ENCODE data around the gene NAT14.
"Not testable (repeated sequence)": the region's sequence is repeated elsewhere in the genome, so short reads cannot be mapped to it uniquely, and the experiment has no call there.

Gene NAT14

DNA sequence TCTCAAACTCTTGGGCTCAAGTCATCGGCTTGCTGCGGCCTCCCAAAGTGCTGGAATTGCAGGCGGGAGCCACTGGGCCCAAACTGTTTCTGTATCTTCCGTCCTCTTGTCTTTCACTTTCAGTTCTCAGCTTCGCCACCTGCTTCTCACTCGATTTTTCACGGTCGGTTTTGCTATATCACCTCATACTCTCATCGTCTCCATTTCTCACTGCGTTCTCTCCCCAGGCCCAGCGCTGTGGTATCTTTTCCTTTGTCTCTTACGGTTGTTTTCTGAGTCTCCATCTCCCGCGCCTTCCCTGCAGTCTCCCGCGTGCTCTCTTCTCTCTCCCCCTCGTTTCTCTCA lies 18.1 kb downstream of the NAT14 start:
- no peak for DNase-seq (ENCODE audit: low spot score)

- peak; percentile 99 for DNase-seq (ENCODE audit: low spot score)
Observed at GRCh38 chr19:55503502-55504251, 18.7 kb downstream of the NAT14 start.

DNA sequence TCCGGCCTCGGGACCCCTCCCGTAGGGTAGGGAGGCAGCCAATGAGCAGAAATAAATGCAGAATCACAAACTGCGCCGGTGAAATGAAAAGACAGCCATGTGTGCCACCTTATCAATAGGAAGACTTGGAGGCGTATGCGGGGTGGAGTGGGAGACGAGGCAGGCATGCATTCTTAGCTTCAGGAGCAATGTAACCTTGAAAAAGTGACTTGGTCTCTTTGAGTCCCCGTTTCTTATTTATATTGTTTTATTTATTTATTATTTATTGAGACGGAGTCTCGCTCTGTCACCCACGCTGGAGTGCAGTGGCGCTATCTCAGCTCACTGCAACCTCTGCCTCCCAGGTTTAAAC lies 19.2 kb downstream of the NAT14 start:
- no peak for DNase-seq (ENCODE audit: low spot score)

- DNase-seq (ENCODE audit: low spot score) = no peak
Observed at GRCh38 chr19:55504981-55505380, 20.0 kb downstream of the NAT14 start.

DNA sequence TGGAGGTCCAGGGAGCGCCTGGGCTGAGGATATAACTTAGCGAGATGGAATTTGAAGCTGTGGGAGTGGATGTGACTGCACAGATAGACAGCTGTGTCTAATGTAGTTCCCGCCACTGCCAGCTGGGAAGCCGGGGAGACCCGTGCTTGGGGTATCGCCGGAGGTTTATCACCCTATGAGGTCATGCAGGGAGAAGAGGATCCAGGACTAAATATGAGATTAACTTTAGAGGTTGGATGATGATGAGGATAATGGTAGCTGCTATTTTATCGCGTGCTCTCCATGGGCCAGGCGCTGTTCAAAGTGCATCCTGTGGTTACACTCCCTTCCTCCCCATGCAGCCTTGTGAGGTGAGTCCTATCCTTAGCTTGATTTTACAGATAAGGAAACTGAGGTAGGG lies 23.1 kb downstream of the NAT14 start:
- no peak for DNase-seq (ENCODE audit: low spot score)

DNA sequence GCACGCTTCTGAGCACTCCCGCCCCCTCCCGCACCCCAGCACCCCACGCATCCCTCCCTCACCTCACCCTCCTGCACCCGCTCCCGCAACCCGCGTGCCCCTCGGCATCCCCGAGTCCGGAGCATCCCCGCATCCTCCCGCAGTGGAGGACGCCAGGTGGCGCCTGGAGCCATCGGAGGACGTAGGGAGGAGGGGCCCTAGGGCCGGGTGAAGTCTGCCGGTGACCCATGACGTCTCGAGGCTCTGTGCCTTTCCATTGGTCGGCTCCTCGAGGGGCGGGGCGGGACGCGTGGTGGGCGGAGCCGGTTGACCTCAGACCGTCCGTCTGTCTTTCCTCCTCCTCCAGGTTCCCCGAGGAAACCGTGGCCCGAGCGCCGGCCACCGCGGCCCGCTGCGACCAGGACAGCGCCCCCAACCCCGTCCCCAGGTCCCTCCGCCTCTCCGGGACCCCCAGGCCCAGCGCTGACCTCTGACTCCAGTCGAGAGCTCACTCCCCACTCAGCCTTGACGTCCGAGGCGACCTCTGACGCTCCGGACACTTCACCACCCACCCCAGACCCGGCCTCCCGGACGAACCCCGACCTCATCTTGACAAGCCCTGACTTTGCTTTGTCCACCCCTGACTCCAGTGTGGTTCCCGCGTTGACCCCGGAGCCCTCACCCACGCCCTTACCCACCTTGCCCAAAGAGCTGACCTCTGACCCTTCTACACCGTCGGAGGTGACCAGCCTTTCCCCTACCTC lies 32.1 kb downstream of the NAT14 start:
- peak; percentile 100 for DNase-seq (ENCODE audit: low spot score)

GRCh38 chr19:55519451-55520311 lies 34.7 kb downstream of the NAT14 start:
- DNase-seq (ENCODE audit: low spot score) = peak; percentile 80

- DNase-seq (ENCODE audit: low spot score) = no peak
Observed at GRCh38 chr19:55520691-55521292, 35.8 kb downstream of the NAT14 start.

DNA sequence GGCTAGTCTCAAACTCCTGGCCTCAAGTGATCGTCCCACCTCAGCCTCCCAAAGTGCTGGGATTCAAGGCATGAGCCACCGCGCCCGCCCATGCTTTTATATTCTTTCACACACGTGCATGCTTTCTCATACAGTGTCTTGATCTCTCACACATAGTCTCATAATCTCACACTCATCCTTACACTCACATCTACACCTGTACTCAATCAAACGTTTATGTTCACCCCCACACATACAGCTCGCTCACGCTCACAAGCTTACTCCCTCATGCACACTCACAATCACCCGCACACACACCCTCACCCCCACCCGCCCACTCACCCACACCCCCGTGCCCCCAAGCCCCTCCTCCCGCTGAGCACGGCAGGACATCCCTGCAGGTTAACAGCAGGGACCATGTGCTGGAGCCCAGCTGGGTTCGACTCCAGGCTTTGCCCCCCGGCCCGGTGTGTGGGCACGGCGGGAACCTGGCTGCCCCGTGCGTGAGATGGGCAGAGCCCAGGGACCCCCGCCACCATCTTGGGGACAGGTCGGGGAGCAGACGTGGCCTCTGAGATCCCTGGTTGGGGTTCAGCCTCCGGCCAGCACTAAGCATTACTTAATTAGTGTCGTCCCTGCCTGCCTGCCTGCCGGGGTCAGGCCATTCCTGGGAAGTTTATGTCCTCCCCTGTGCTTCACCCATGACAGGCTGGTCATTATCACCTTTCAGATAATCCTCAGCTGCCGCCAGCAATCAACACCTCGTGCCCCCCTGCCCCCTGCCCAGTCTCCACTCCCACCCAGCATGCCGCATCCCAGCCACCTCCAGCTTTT lies 40.5 kb downstream of the NAT14 start:
- no peak for DNase-seq (ENCODE audit: low spot score)

DNA sequence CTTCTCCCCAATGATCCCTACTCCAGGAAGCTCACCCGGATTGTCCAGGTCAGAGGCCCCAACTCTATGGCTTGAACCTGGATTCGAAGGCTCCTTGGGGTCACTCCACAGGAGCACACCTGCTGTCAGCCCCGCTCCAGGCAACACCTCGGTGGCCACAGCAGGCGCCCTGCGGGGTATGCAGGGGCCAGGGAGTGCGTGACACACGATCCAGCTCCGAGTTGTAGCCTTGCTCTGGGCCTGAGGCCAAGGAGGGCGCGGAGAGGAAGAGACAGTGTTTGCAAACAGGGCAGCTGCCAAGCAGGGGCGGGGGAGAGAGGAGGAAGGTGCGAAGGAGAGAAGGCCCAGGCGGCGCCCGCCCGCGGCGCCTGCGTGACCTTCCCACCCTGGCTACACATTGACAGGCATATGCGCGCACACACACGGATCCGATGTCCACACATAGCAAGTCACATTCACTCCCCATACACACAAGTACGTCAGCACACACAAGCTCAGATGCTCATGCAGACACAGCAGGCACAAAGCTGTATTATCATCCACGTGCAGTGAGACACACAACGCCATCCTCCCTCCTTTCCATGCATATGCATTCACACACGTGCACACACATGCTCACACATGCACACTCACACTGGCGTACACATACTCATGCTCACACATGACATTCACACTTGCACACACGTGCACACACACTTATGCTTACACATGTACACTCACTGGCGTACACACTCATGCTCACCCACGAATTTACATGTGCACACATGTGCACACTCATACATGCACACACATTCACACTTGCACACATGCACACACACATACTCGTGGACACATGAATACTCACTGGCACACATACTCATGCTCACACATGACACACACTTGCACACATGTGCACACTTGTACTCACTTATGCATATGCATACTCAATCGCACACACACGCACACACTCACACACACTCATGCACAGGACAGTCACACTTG lies 41.5 kb downstream of the NAT14 start:
- DNase-seq (ENCODE audit: low spot score) = peak; percentile 72

GRCh38 chr19:55527197-55528029 lies 42.4 kb downstream of the NAT14 start:
- no peak for DNase-seq (ENCODE audit: low spot score)

- no peak for DNase-seq (ENCODE audit: low spot score)
Observed at GRCh38 chr19:55528030-55528803, 43.2 kb downstream of the NAT14 start.

GRCh38 chr19:55529636-55530234 lies 44.7 kb downstream of the NAT14 start:
- no peak for DNase-seq (ENCODE audit: low spot score)

- no peak for DNase-seq (ENCODE audit: low spot score)
Observed at GRCh38 chr19:55530996-55531395, 46.0 kb downstream of the NAT14 start.

DNA sequence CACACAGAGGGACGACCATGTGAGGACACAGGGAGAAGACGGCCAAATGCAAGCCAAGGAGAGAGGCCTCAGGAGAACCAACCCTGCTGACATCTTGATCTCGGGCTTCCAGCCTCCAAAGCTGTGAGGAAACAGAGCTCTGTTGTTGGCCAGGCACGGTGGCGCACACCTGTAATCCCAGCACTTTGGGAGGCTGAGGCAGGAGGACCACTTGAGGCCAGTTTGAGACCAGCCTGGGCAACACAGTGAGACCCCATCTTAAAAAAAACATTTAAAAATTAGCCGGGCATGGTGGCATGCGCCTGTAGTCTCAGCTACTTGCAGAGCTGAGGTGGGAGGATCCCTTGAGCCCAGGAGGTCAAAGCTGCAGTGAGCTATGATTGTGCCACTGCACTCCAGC lies 49.3 kb downstream of the NAT14 start:
- not testable (repeated sequence) for DNase-seq (ENCODE audit: low spot score)

- DNase-seq (ENCODE audit: low spot score) = no peak
Observed at GRCh38 chr19:55535173-55535964, 50.4 kb downstream of the NAT14 start.

DNA sequence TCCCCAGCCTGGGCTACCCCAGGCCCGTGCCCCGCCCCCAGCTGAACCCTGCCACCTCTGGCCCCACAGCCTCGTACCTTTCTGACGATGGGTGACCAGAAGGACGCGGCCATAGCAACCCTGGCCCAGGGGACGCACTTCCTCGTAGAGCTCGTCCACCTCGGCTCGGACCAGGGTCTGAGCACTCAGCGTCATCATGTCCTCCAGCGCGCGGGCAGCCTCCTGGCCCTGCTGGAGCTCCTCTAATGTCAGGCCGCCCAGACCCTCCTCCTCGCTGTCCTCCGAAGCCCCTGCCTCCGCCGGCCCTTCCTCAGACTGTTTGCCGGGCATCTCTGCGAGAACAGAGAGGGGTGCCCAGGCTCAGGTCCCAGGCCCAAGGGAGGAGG lies 51.0 kb downstream of the NAT14 start:
- DNase-seq (ENCODE audit: low spot score) = no peak
